Upper lobe of left lung (tissue), 6 donors: ENCODE data around the gene TWNK. TPM values are rescaled to one million over a fixed set of nuclear protein-coding genes. Genes with fewer than 3 reads are reported as not detected.

Source experiments
- ATAC-seq, 2 donors: fragments of 200-7000 bp; cut with Tn5 transposase; one replicate each; pipeline ENCODE4 v1.9.1; 2022; ENCODE audit warnings: mild to moderate bottlenecking in 2 of 2, moderate library complexity in 2 of 2; ENCODE audit not compliant: low FRiP score in 2 of 2
- DNase-seq, 2 donors: peaks; one replicate each; pipeline ENCODE4 v3.0.0-alpha.2; 2019 to 2020
- H3K27ac ChIP-seq, 4 donors: fragments of 200-600 bp; sonication (generic); one replicate each; pipeline ENCODE4 v1.5.1; 2016 to 2019
- H3K27me3 ChIP-seq, 4 donors: fragments of 200-600 bp; sonication (generic); one replicate each; pipeline ENCODE4 v1.5.1; 2017 to 2019
- H3K36me3 ChIP-seq, 4 donors: fragments of 200-600 bp; sonication (generic); one replicate each; pipeline ENCODE4 v1.5.1; 2016 to 2019
- H3K4me1 ChIP-seq, 4 donors: fragments of 200-600 bp; sonication (generic); one replicate each; pipeline ENCODE4 v1.5.1; 2018 to 2019
- H3K4me3 ChIP-seq, 4 donors: fragments of 200-600 bp; sonication (generic); one replicate each; pipeline ENCODE4 v1.5.1; 2017 to 2019; ENCODE audit warnings: mild to moderate bottlenecking in 2 of 4, moderate library complexity in 1 of 4
- H3K9me3 ChIP-seq, 4 donors: fragments of 200-600 bp; sonication (generic); one replicate each; pipeline ENCODE4 v1.5.1; 2018 to 2019
- CTCF ChIP-seq, 6 experiments: fragments of 450-650 bp in 4 of 6; fragments of 200-600 bp in 2 of 6; sonication (generic) in 2 of 6; IDR thresholded peaks; one replicate each; pipeline ENCODE4 v1.5.1; 2016 to 2019; ENCODE audit warnings: antibody characterized with exemption in 6 of 6
- EP300 ChIP-seq, 4 donors: sonication (generic); formaldehyde crosslinking; IDR thresholded peaks; one replicate each; pipeline ENCODE4 v1.5.1; 2017; ENCODE audit warnings: antibody characterized with exemption in 4 of 4, control low read depth in 2 of 4
- POLR2A ChIP-seq, 4 donors: fragments of 450-650 bp; IDR thresholded peaks; one replicate each; pipeline ENCODE4 v1.5.1; 2016 to 2017; ENCODE audit warnings: antibody characterized with exemption in 4 of 4, mild to moderate bottlenecking in 2 of 4
- POLR2AphosphoS5 ChIP-seq, 2 donors: sonication (generic); formaldehyde crosslinking; IDR thresholded peaks; one replicate each; pipeline ENCODE4 v1.5.1; 2017; ENCODE audit warnings: antibody characterized with exemption in 2 of 2
- WGBS, 2 donors: methylation state at CpG; one replicate each; pipeline ENCODE4 v1.1.5; 2017 to 2018; 5-methylcytosine and 5-hydroxymethylcytosine counted together
- total RNA-seq, 6 donors: library from RNA; depleted of rRNA in 4 of 6; stranded (reverse); fragments of >200 nt in 4 of 6; gene quantifications; one replicate each; pipeline versions ENCODE4 v1.1.0 to v1.2.1, GENCODE V29; 2016 to 2021
- donor health status: DM: no; HTN: no; CAD: no; lungs with moderate emphysema.
- donor health status: DM: no; HTN: yes; CAD: no; lungs with severe emphysema.

Gene TWNK
- total RNA-seq, 6 donors from 2014 or later, result 2.6 to 9.1 (median 5.8) TPM

- peaks cover 39 to 68% (median 43%) of the 10 kb centered on the region in 4 donors for H3K4me1 ChIP-seq
- WGBS, 2 donors, result 94 to 95% methylated on average over 8 to 16 of the region's 18 CpGs
- TF ChIP-seq EP300 (IDR thresholded peaks at IDR 0.05), result no peak
- no peak for TF ChIP-seq POLR2AphosphoS5 (IDR thresholded peaks at IDR 0.05)
- TF ChIP-seq POLR2A (IDR thresholded peaks at IDR 0.05), result no peak
- TF ChIP-seq CTCF (IDR thresholded peaks at IDR 0.05), result no peak
Measured at GRCh38 chr10:101003639-101004206, 16.4 kb downstream of the TWNK start.

GRCh38 chr10:101005361-101005760, 18.0 kb downstream of the TWNK start:
- ATAC-seq, result no peak
- H3K27me3 ChIP-seq, result no peaks in the 10 kb centered on the region
- peaks cover 35 to 58% (median 39%) of the 10 kb centered on the region in 4 donors for H3K4me1 ChIP-seq
- no peaks in the 10 kb centered on the region for H3K9me3 ChIP-seq
- H3K4me3 ChIP-seq, result no peak overlapping the region
- WGBS, 2 donors, result 74 to 75% methylated on average over 21 to 23 of the region's 23 CpGs
- TF ChIP-seq CTCF (IDR thresholded peaks at IDR 0.05), result no peak
- peak in 1 of 2 donors; percentile 18 for TF ChIP-seq POLR2AphosphoS5 (IDR thresholded peaks at IDR 0.05)
- DNase-seq, result peak in 1 of 2 donors; percentile 81
- peaks cover 8 to 52% (median 27%) of the 10 kb centered on the region in 4 donors for H3K36me3 ChIP-seq
- peak overlapping the region in 2 of 4 donors; percentile 64 to 100 for H3K27ac ChIP-seq

More at GRCh38 chr10:101003639-101004206, 16.4 kb downstream of the TWNK start:
- no peaks in the 10 kb centered on the region for H3K27me3 ChIP-seq
- H3K27ac ChIP-seq, result peak overlapping the region in 3 of 4 donors; percentile 32 to 100 (median 64)
- no peak overlapping the region for H3K4me3 ChIP-seq
- peak in 1 of 2 donors; percentile 74 for DNase-seq
- peaks cover 8 to 52% (median 27%) of the 10 kb centered on the region in 4 donors for H3K36me3 ChIP-seq
- no peaks in the 10 kb centered on the region for H3K9me3 ChIP-seq
- no peak for ATAC-seq

GRCh38 chr10:101005869-101006567, 18.7 kb downstream of the TWNK start:
- TF ChIP-seq CTCF (IDR thresholded peaks at IDR 0.05), result no peak
- no peak for TF ChIP-seq EP300 (IDR thresholded peaks at IDR 0.05)
- TF ChIP-seq POLR2A (IDR thresholded peaks at IDR 0.05), result no peak
- no peak for TF ChIP-seq POLR2AphosphoS5 (IDR thresholded peaks at IDR 0.05)
- Histone ChIP-seq H3K4me1 (peaks cover 29 to 51% (median 33%) of the 10 kb centered on the region in 4 donors), H3K4me3 (no peak overlapping the region), H3K27me3 (no peaks in the 10 kb centered on the region), H3K36me3 (peaks cover 8 to 52% (median 27%) of the 10 kb centered on the region in 4 donors), H3K27ac (peak overlapping the region in 3 of 4 donors; percentile 2 to 64 (median 15)), H3K9me3 (no peaks in the 10 kb centered on the region)
- 98% methylated on average over 4 of the region's 4 CpGs for WGBS, 2 donors
- DNase-seq (no peak), ATAC-seq (no peak)

GRCh38 chr10:101006593-101007098, 19.3 kb downstream of the TWNK start:
- H3K27me3 ChIP-seq, result no peaks in the 10 kb centered on the region
- H3K4me3 ChIP-seq, result no peak overlapping the region
- ATAC-seq (no peak), DNase-seq (peak in 1 of 2 donors; percentile 77)
- H3K4me1 ChIP-seq, result peaks cover 24 to 46% (median 30%) of the 10 kb centered on the region in 4 donors
- H3K27ac ChIP-seq, result peak overlapping the region in 2 of 4 donors; percentile 2 to 64
- TF ChIP-seq EP300 (IDR thresholded peaks at IDR 0.05) (no peak), POLR2A (IDR thresholded peaks at IDR 0.05) (no peak), CTCF (IDR thresholded peaks at IDR 0.05) (no peak)
- no peaks in the 10 kb centered on the region for H3K9me3 ChIP-seq
- peaks cover 8 to 52% (median 27%) of the 10 kb centered on the region in 4 donors for H3K36me3 ChIP-seq
- WGBS, 2 donors, result 84 to 93% methylated on average over 10 to 32 of the region's 33 CpGs
